Measurements from ENCODE around the gene CNTNAP2. TPM values are rescaled to one million over a fixed set of nuclear protein-coding genes. Genes with fewer than 3 reads are reported as not detected.

The CNTNAP2 gene
- polyA plus RNA-seq, 3 donors from 2014 or later = 0.94 to 1.1 TPM; not detected in 1

DNA sequence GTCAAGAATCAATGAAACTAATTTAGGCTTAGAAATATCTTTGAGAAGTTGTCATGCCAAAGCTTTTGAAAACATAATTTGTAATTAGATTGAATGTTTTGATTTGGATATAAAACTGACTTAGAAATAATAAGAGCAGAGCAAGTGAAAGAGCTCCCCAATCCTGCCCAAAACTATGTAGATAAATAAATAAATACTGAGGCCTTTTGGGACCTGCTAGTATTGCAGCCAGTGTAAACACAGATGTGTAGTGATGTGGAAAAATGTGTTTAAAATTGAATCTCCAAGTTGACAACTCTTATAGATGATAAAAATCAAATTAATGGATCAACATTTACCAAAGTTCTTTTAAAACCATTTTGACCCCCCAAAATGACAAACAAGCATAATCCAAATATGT is 896.1 kb downstream of the CNTNAP2 start:
- Mint-ChIP-seq H3K36me3 (no peaks in the 10 kb centered on the region), H3K9me3 (peaks cover 4 to 53% (median 30%) of the 10 kb centered on the region in 6 donors), H3K4me3 (no peak overlapping the region), H3K27me3 (ENCODE audit: low read depth in 3 of 3) (peaks cover 0 to 2% (median 2%) of the 10 kb centered on the region in 3 donors), H3K27ac (no peak overlapping the region), H3K4me1 (no peaks in the 10 kb centered on the region)
- no peak for DNase-seq

DNA sequence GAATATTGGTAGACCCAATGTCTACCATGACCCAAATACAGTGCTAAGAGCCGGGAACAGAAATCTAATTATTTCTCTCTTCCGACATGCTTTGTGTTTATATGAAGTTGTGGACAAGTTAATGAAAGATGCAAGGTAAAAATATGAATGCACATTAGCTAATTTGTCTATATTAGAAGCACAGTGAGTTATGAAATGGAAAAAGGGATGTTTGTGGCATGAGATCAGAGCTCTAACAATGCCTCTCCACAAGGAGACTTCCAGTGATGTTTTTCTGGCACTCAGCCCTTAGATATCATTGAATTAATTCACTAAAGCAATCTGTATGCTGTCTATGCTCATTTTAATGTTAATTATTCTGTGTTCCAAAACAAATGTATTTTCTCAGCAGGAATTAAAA is 897.2 kb downstream of the CNTNAP2 start:
- H3K27me3 Mint-ChIP-seq (ENCODE audit: low read depth in 3 of 3) = peaks cover 0 to 2% (median 2%) of the 10 kb centered on the region in 3 donors
- H3K27ac Mint-ChIP-seq = no peak overlapping the region
- H3K4me3 Mint-ChIP-seq = no peak overlapping the region
- H3K4me1 Mint-ChIP-seq = no peaks in the 10 kb centered on the region
- DNase-seq = no peak
- peaks cover 6 to 45% (median 28%) of the 10 kb centered on the region in 6 donors for H3K9me3 Mint-ChIP-seq
- H3K36me3 Mint-ChIP-seq = no peaks in the 10 kb centered on the region

DNA sequence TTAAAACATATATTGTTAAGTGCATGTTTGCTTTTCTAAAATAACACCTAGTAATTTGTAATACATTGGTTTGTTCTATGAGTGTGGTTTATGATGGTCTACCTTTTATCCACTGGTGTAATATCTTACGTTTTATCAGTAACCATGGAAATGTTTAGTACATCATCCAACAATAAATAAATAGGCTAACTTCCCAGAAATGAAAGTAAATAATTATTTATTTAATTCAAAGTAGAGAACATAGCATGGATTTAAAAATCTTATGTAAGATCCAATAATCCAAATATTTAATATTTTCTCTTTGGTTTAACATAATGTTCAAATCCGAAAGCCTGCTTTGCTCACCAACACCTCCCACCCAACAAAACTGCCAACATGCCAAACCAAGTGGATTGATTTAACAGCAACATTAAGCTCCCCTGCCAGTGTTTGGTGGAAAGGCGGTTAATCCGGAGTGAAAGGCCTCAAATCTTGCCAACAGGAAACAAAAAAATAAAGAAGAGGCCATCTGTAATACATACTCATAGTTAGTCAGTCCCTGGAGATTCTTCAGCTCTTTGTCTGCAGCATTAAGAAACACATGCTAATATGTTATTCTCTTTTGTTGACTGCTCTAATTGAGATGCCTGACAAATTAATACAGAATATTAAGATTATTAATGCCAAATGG is 897.8 kb downstream of the CNTNAP2 start:
- Mint-ChIP-seq H3K36me3 (no peaks in the 10 kb centered on the region), H3K27me3 (ENCODE audit: low read depth in 3 of 3) (peaks cover 0 to 2% (median 2%) of the 10 kb centered on the region in 3 donors), H3K27ac (no peak overlapping the region), H3K4me1 (no peaks in the 10 kb centered on the region), H3K4me3 (no peak overlapping the region), H3K9me3 (peaks cover 6 to 41% (median 26%) of the 10 kb centered on the region in 6 donors)
- DNase-seq = no peak

DNA sequence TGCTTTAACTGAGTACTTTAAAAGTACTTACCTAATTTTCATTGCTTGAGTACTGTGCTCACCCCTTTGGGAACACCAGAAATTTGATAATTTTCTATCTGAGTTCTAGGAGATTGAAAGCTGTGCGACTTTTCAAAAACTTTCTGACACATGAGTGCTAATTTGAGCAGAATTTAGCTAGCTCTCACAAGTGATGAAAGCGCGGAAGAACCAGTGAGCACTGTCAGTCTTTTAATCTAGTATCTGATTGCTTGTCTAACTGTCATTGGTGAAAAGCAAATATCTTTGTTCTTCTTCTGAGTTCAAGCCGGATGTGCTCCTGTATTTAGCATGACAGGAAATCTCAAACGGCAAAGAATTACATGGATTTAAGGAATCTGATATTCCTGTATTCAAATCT is 899.4 kb downstream of the CNTNAP2 start:
- no peak for DNase-seq
- peaks cover 0 to 2% (median 2%) of the 10 kb centered on the region in 3 donors for H3K27me3 Mint-ChIP-seq (ENCODE audit: low read depth in 3 of 3)
- H3K4me3 Mint-ChIP-seq = no peak overlapping the region
- no peaks in the 10 kb centered on the region for H3K4me1 Mint-ChIP-seq
- H3K9me3 Mint-ChIP-seq = peaks cover 6 to 33% (median 21%) of the 10 kb centered on the region in 6 donors
- H3K27ac Mint-ChIP-seq = no peak overlapping the region
- H3K36me3 Mint-ChIP-seq = no peaks in the 10 kb centered on the region

DNA sequence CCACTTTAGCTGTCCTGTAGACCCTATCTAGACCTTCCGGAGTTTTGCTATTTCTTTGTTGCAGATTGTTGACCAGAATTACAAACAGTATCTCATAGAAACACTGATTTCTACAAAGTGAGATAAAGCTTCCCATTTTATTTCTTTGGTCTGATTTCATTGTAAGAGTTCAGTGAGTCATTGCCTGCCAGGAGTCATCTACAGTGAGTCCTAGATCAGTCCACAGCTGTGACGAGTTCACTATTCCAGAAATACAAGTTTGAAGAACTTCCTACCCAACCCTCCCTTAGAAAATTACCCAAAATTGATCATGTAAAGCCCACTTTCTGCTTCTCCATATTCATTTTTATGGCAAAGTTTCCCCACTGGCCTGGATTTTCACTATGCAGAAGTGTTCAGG is 905.5 kb downstream of the CNTNAP2 start:
- peaks cover 3 to 14% (median 6%) of the 10 kb centered on the region in 6 donors for H3K9me3 Mint-ChIP-seq

DNA sequence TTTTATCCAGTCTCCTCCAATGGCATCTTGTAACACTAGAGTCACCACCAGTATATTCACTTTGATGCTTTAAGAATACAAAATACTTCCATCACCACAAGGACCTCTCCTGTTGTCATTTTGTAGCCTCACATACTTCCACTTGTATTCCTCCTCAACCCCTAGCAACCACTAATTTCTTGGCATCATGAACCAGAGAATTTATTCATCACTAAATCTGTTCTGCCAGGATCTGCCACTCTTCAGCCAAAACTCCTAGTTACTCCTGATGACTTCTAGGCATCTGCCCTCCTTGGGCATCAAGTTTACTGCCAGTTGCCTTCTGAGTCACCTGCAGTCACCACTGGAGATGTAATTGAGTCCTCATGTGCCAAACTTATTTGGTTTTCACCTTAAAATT is 906.8 kb downstream of the CNTNAP2 start:
- H3K9me3 Mint-ChIP-seq = peaks cover 4 to 28% (median 11%) of the 10 kb centered on the region in 6 donors
- no peak overlapping the region for H3K4me3 Mint-ChIP-seq
- H3K36me3 Mint-ChIP-seq = no peaks in the 10 kb centered on the region
- H3K4me1 Mint-ChIP-seq = no peaks in the 10 kb centered on the region
- no peaks in the 10 kb centered on the region for H3K27me3 Mint-ChIP-seq (ENCODE audit: low read depth in 3 of 3)
- DNase-seq = no peak
- no peak overlapping the region for H3K27ac Mint-ChIP-seq

More for the DNA sequence above, 905.5 kb downstream of the CNTNAP2 start:
- H3K4me3 Mint-ChIP-seq = no peak overlapping the region
- H3K36me3 Mint-ChIP-seq = no peaks in the 10 kb centered on the region
- H3K4me1 Mint-ChIP-seq = no peaks in the 10 kb centered on the region
- H3K27ac Mint-ChIP-seq = no peak overlapping the region
- H3K27me3 Mint-ChIP-seq (ENCODE audit: low read depth in 3 of 3) = no peaks in the 10 kb centered on the region
- DNase-seq = no peak

DNA sequence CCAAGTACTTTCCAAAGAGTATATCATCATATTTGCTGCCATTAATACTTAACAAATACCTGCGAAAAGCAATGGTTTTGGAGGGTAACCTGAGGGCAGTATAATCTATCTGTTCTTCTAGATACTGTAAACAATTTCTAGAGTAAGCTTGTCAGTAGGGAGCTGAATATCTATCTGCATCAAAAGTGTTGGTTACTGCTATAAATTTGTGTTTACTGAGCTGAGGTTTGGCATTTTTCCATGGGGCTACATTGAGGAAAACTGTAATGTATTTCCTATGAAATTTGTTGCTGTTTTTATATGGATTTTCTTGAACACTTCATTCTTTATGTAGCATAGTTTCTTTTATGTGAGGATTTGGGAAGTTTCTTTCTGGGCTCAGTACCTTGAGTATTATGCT is 913.4 kb downstream of the CNTNAP2 start:
- Mint-ChIP-seq H3K4me1 (no peaks in the 10 kb centered on the region), H3K27ac (no peak overlapping the region), H3K9me3 (peaks cover 9 to 40% (median 21%) of the 10 kb centered on the region in 6 donors), H3K4me3 (no peak overlapping the region), H3K36me3 (no peaks in the 10 kb centered on the region), H3K27me3 (ENCODE audit: low read depth in 3 of 3) (no peaks in the 10 kb centered on the region)
- no peak for DNase-seq

DNA sequence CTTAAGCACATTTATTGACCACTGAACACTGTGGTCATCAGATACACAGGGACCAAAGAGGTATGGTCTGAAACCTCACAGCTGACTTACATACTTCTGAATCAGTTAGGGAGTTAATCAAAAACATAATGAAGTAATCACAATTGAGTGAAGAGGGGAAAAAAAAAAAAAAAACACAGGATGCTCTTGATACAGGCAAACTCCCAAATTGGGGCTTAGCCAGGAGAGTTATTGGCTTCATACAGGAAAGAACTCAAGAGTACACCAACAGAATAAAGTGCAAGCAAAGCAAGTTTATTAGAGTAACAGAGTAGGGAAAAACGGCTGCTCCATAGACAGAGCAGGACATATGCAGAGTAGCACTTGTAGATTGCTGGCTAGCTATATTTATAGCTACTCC is 917.0 kb downstream of the CNTNAP2 start:
- Mint-ChIP-seq H3K4me3 (no peak overlapping the region), H3K9me3 (peaks cover 5 to 36% (median 13%) of the 10 kb centered on the region in 6 donors), H3K36me3 (no peaks in the 10 kb centered on the region), H3K4me1 (no peaks in the 10 kb centered on the region), H3K27ac (no peak overlapping the region), H3K27me3 (ENCODE audit: low read depth in 3 of 3) (no peaks in the 10 kb centered on the region)
- no peak for DNase-seq

DNA sequence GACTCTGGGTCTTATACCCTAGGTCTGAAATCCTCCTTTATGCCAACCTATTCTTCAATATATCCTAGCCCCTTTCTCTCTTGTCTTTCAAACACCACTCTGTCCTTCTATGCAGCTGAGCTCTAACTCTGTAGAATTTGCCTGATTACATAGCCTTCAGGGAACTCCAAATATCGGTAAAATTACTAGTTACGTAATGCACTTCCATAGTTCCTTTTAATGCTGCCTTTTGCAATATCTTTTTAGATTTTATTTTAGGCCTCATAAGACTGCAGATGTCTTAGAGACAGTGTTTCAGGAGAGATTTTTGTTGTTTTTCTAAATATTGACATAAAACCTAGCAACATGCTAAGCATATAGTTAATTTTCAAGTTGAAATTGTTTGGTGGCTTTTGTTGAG is 924.8 kb downstream of the CNTNAP2 start:
- H3K27ac Mint-ChIP-seq = no peak overlapping the region
- peaks cover 8 to 41% (median 22%) of the 10 kb centered on the region in 6 donors for H3K9me3 Mint-ChIP-seq
- DNase-seq = no peak
- H3K4me1 Mint-ChIP-seq = no peaks in the 10 kb centered on the region
- H3K4me3 Mint-ChIP-seq = no peak overlapping the region
- H3K27me3 Mint-ChIP-seq (ENCODE audit: low read depth in 3 of 3) = peaks cover 0 to 2% (median 0%) of the 10 kb centered on the region in 3 donors
- H3K36me3 Mint-ChIP-seq = no peaks in the 10 kb centered on the region

DNA sequence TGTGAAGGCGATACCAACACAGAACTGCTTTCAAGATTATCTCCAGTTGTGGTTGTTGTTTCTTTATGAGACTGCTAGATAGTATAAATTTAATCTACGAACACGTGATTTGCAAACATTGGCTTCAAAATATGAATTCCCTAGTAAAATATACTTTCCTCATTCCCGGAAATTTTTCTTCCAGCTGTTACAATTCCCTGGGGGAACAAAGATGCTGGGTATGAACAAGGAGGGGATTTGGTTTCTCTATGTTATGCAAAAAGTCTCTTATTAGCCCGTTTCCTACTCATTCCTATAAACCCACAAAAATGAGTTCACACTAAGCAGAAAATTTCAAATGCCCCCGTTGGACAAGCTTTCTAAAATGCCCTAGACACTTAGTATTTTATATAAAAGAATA is 928.3 kb downstream of the CNTNAP2 start:
- no peak overlapping the region for H3K27ac Mint-ChIP-seq
- DNase-seq = no peak
- peaks cover 0 to 2% (median 0%) of the 10 kb centered on the region in 3 donors for H3K27me3 Mint-ChIP-seq (ENCODE audit: low read depth in 3 of 3)
- H3K4me3 Mint-ChIP-seq = no peak overlapping the region
- no peaks in the 10 kb centered on the region for H3K4me1 Mint-ChIP-seq
- H3K36me3 Mint-ChIP-seq = no peaks in the 10 kb centered on the region
- peaks cover 6 to 40% (median 29%) of the 10 kb centered on the region in 6 donors for H3K9me3 Mint-ChIP-seq

DNA sequence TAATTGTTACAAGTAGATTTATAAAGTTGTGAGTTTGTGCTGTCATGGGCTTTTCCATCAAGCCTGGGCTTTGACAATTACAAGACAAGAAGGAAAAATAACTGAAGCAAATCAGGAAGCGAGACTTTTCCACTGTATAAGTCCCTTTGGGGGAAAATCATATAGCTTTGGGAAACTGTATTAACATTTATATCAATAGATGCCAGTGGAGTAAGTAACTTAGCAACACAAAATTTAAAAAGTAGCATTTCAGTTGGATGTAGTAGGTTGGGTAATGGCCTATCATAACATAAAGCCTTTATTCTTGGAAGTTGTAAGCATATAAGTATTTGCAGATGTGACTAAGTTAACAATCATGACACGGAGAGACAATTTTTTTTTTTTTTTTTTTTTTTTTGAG is 931.1 kb downstream of the CNTNAP2 start:
- Mint-ChIP-seq H3K4me1 (no peaks in the 10 kb centered on the region), H3K27ac (no peak overlapping the region), H3K4me3 (no peak overlapping the region), H3K36me3 (no peaks in the 10 kb centered on the region), H3K9me3 (peaks cover 8 to 37% (median 23%) of the 10 kb centered on the region in 6 donors), H3K27me3 (ENCODE audit: low read depth in 3 of 3) (no peaks in the 10 kb centered on the region)
- DNase-seq = no peak

DNA sequence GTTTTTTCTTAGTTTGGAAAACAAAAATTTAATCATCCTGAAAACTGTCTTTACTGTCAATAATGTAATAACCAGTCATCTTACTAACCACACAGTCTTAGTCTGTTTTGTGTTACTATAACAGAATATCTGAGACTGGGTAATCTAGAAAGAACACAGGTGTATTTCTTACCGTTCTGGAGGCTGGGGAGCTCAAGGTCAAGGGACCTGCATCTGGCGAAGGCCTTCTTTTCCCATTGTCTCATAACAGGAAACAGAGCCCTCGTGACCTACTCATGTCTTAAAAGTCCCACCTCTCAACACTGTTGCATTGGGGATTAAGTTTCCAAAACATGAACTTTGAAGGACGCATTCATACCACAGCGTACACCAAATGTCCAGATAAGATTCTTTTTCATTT is 932.3 kb downstream of the CNTNAP2 start:
- H3K4me1 Mint-ChIP-seq = no peaks in the 10 kb centered on the region
- H3K27me3 Mint-ChIP-seq (ENCODE audit: low read depth in 3 of 3) = no peaks in the 10 kb centered on the region
- H3K36me3 Mint-ChIP-seq = no peaks in the 10 kb centered on the region
- no peak for DNase-seq
- H3K27ac Mint-ChIP-seq = no peak overlapping the region
- H3K9me3 Mint-ChIP-seq = peaks cover 8 to 37% (median 23%) of the 10 kb centered on the region in 6 donors
- no peak overlapping the region for H3K4me3 Mint-ChIP-seq

DNA sequence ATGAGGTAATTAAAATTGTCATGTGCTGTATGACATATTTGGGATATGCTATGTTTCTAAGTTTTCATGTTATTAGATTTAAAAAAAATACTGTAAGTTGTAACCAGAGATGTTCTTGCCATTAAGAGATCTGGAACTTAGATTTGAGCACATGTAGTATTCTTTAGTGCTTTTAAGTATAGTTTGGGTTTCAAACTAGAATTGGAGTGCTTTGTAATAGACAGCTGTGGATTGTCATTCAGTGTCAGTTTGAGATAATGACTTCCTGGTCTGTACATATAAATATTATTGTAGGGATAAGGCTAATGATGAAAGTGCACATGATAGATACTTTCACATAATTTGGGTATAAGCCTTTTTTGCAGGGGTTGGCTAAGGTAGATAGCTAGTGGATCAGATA is 936.2 kb downstream of the CNTNAP2 start:
- no peak for DNase-seq
- Mint-ChIP-seq H3K4me1 (no peaks in the 10 kb centered on the region), H3K27ac (no peak overlapping the region), H3K9me3 (peaks cover 6 to 20% (median 15%) of the 10 kb centered on the region in 6 donors), H3K27me3 (ENCODE audit: low read depth in 3 of 3) (no peaks in the 10 kb centered on the region), H3K36me3 (no peaks in the 10 kb centered on the region), H3K4me3 (no peak overlapping the region)

DNA sequence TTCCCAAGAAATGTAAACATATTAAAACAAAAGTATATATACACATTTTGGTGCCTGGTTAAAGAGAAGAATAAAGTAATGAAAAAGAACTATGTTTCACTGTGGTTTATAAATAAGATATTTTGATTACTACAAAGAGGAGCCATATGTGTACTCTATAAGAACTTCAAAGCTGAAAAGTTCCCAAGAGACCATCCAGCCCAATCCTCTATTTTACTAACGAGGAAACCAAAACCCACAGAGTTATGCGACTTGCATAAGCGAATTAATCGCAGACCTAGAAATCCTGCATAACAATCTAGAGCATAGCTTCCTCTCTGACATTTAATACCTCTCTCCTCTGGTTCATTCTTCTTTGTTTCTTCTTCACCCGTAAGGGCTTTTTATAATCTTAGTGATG is 937.1 kb downstream of the CNTNAP2 start:
- H3K4me1 Mint-ChIP-seq = no peaks in the 10 kb centered on the region
- H3K4me3 Mint-ChIP-seq = no peak overlapping the region
- no peak overlapping the region for H3K27ac Mint-ChIP-seq
- no peak for DNase-seq
- H3K36me3 Mint-ChIP-seq = no peaks in the 10 kb centered on the region
- peaks cover 6 to 19% (median 14%) of the 10 kb centered on the region in 6 donors for H3K9me3 Mint-ChIP-seq
- H3K27me3 Mint-ChIP-seq (ENCODE audit: low read depth in 3 of 3) = no peaks in the 10 kb centered on the region

DNA sequence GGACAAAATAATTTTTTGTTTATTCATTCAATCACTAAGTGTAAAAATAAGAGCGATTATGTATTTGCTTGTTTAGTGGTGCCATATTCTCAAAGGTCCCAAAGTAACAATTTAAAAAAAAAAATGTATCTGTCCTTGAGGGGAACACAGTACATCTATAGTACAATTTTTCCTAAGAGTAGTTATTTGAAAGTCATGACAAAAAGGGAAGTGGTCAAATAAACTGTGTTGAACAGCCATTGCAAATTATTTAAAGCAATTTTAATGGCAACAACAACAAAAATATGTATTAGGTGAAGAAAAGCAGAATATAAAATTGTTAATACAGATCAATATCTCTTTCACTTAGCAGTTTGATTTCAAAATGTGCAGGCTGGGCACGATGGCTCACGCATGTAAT is 943.5 kb downstream of the CNTNAP2 start:
- no peaks in the 10 kb centered on the region for H3K36me3 Mint-ChIP-seq
- no peak overlapping the region for H3K4me3 Mint-ChIP-seq

More for the DNA sequence above, 943.5 kb downstream of the CNTNAP2 start:
- Mint-ChIP-seq H3K27ac (no peak overlapping the region), H3K27me3 (ENCODE audit: low read depth in 3 of 3) (no peaks in the 10 kb centered on the region), H3K4me1 (no peaks in the 10 kb centered on the region), H3K9me3 (peaks cover 0 to 32% (median 15%) of the 10 kb centered on the region in 6 donors)
- no peak for DNase-seq

Measured in immature natural killer cell (primary cell).